ENCODE results near the gene PTGDR2.

DNA sequence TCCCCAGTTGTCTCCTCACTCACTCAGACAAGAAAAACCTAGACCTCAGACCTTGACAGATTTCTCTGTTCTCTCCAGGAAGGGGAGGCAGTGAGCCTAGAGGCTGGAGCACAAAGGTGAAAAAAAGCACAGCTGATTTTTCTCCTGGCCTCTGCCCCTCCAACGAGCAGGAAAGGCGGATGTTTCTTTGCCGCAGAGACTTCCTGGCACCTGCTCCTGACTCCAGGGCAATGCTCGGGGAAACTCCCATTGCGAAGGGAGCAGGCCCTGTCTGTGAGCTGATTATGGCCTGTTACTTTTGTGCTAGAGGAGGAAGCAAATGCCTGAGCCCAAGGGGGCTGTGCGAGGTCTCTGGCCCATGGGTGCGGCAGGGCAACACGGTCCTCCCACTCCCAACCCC is 45.2 kb downstream of the PTGDR2 start:
- no peak for TF ChIP-seq POLR2AphosphoS5 (IDR thresholded peaks at IDR 0.05; ENCODE audit: low read depth, low read length)
- TF ChIP-seq POLR2A (IDR thresholded peaks at IDR 0.05; ENCODE audit: low read depth, low read length), result no peak
